Transverse colon (tissue), 4 donors: ENCODE measurements around the gene PTPRA. TPM values are rescaled to one million over a fixed set of nuclear protein-coding genes. Genes with fewer than 3 reads are reported as not detected.

Experiments
- DNase-seq: peaks from one replicate; pipeline ENCODE4 v3.0.0-alpha.2; 2019
- H3K27ac ChIP-seq, 4 donors: fragments of 200-600 bp; sonication (generic); 2 replicates each; pipeline ENCODE4 v1.5.1; 2016 to 2018; ENCODE audit warnings: inconsistent platforms in 4 of 4
- H3K27me3 ChIP-seq: fragments of 200-600 bp; sonication (generic); 2 replicates; pipeline ENCODE4 v1.5.1; 2017; ENCODE audit warnings: inconsistent platforms
- H3K36me3 ChIP-seq, 4 donors: fragments of 200-600 bp; sonication (generic); 2 replicates each; pipeline ENCODE4 v1.5.1; 2017 to 2019; ENCODE audit warnings: inconsistent platforms in 4 of 4
- H3K4me1 ChIP-seq, 4 donors: fragments of 200-600 bp; sonication (generic); 2 replicates each; pipeline ENCODE4 v1.5.1; 2017 to 2020; ENCODE audit warnings: inconsistent platforms in 4 of 4
- H3K4me3 ChIP-seq, 4 donors: fragments of 200-600 bp; sonication (generic); 1 replicate in 1 of 4; 2 replicates in 3 of 4; pipeline versions ENCODE4 v1.5.1 to v1.6.1; 2017 to 2019; ENCODE audit warnings: inconsistent platforms in 4 of 4
- H3K9me3 ChIP-seq, 2 donors: fragments of 200-600 bp; sonication (generic); 2 replicates each; pipeline ENCODE4 v1.5.1; 2017 to 2019; ENCODE audit warnings: inconsistent platforms in 2 of 2
- CTCF ChIP-seq, 5 experiments: fragments of 200-600 bp in 3 of 5; fragments of 450-650 bp in 2 of 5; sonication (generic) in 3 of 5; IDR thresholded peaks; 1 replicate in 2 of 5; 2 replicates in 3 of 5; pipeline ENCODE4 v1.5.1; 2016 to 2017; ENCODE audit warnings: antibody characterized with exemption in 5 of 5, inconsistent platforms in 3 of 5, mild to moderate bottlenecking in 2 of 5, moderate library complexity in 1 of 5
- EP300 ChIP-seq: sonication (generic); formaldehyde crosslinking; IDR thresholded peaks from one replicate; pipeline ENCODE4 v1.6.1; 2017; ENCODE audit warnings: antibody characterized with exemption, low read depth
- POLR2A ChIP-seq: fragments of 450-650 bp; IDR thresholded peaks from one replicate; pipeline ENCODE4 v1.6.1; 2016; ENCODE audit warnings: antibody characterized with exemption, mild to moderate bottlenecking, moderate library complexity
- POLR2AphosphoS5 ChIP-seq, 3 donors: sonication (generic); formaldehyde crosslinking; IDR thresholded peaks; one replicate each; pipeline ENCODE4 v1.6.1; 2016; ENCODE audit warnings: antibody characterized with exemption in 3 of 3
- WGBS, 2 donors: methylation state at CpG; one replicate each; pipeline ENCODE4 v1.1.5; 2018; ENCODE audit warnings: low coverage in 1 of 2; 5-methylcytosine and 5-hydroxymethylcytosine counted together
- in situ Hi-C, 4 donors: fragments of 200-750 bp; cut with MboI; loops; one replicate each; pipeline versions ENCODE4 v1.15.0 to v1.15.1; 2017; ENCODE audit warnings: low sequenced_read_pairs in 3 of 4, low pct_ligation_motif_present in 1 of 4, low pct_unique_long_range_greater_than_20kb in 1 of 4
- intact Hi-C: fragments of 100-400 bp; cut with DNase I; formaldehyde crosslinking; loops from one replicate; pipeline ENCODE4 v1.15.1; 2023; ENCODE audit warnings: low total_unique reads
- total RNA-seq, 4 donors: library from RNA; depleted of rRNA; stranded (reverse); fragments of >200 nt; gene quantifications; one replicate each; pipeline ENCODE4 v1.1.0, GENCODE V29; 2016

PTPRA gene
- total RNA-seq, 4 donors from 2014 or later: 32.2 to 55.8 (median 45.8) TPM

GRCh38 chr20:3032624-3033023, 159.3 kb downstream of the PTPRA start:
- in situ Hi-C loops (no loop called here), intact Hi-C loops (no loop called here)
- Histone ChIP-seq H3K36me3 (peaks cover 0 to 29% (median 12%) of the 10 kb centered on the region in 4 donors), H3K4me1 (no peaks in the 10 kb centered on the region), H3K9me3 (no peaks in the 10 kb centered on the region), H3K27ac (no peak overlapping the region), H3K27me3 (no peaks in the 10 kb centered on the region), H3K4me3 (no peak overlapping the region)
- DNase-seq: no peak
- TF ChIP-seq EP300 (no peak), POLR2AphosphoS5 (IDR thresholded peaks at IDR 0.05) (no peak), POLR2A (no peak), CTCF (IDR thresholded peaks at IDR 0.05) (no peak)
- 90 to 91% methylated on average over 2 to 8 of the region's 8 CpGs for WGBS, 2 donors

- no peak overlapping the region for H3K4me3 ChIP-seq
- H3K36me3 ChIP-seq: peaks cover 0 to 41% (median 16%) of the 10 kb centered on the region in 4 donors
- H3K27me3 ChIP-seq: no peaks in the 10 kb centered on the region
- no peak for DNase-seq
- intact Hi-C loops (no loop called here), in situ Hi-C loops (no loop called here)
- H3K27ac ChIP-seq: no peak overlapping the region
- H3K4me1 ChIP-seq: peaks cover 0 to 8% (median 2%) of the 10 kb centered on the region in 4 donors
- WGBS, 2 donors: 80 to 87% methylated on average over 1 to 3 of the region's 3 CpGs
- TF ChIP-seq CTCF (IDR thresholded peaks at IDR 0.05) (no peak), POLR2A (no peak)
- no peaks in the 10 kb centered on the region for H3K9me3 ChIP-seq
Observed at GRCh38 chr20:3037654-3038053, 164.4 kb downstream of the PTPRA start.

- Histone ChIP-seq H3K9me3 (no peaks in the 10 kb centered on the region), H3K36me3 (peaks cover 0 to 41% (median 14%) of the 10 kb centered on the region in 4 donors), H3K27me3 (no peaks in the 10 kb centered on the region), H3K4me1 (peaks cover 0 to 10% (median 2%) of the 10 kb centered on the region in 4 donors), H3K4me3 (no peak overlapping the region), H3K27ac (no peak overlapping the region)
- TF ChIP-seq CTCF (IDR thresholded peaks at IDR 0.05): no peak
- no peak for TF ChIP-seq POLR2A
- TF ChIP-seq EP300: no peak
- TF ChIP-seq POLR2AphosphoS5 (IDR thresholded peaks at IDR 0.05): no peak
- in situ Hi-C loops (no loop called here), intact Hi-C loops (no loop called here)
- WGBS, 2 donors: 80 to 82% methylated on average over 1 to 5 of the region's 5 CpGs
- DNase-seq: no peak
Observed at GRCh38 chr20:3038454-3038853, 165.2 kb downstream of the PTPRA start.

GRCh38 chr20:3039426-3039825, 166.1 kb downstream of the PTPRA start:
- DNase-seq: no peak
- no peak overlapping the region for H3K27ac ChIP-seq
- WGBS, 2 donors: 89 to 100% methylated on average over 1 to 4 of the region's 4 CpGs
- in situ Hi-C loops (no loop called here), intact Hi-C loops (no loop called here)
- H3K4me3 ChIP-seq: no peak overlapping the region
- H3K27me3 ChIP-seq: no peaks in the 10 kb centered on the region
- H3K9me3 ChIP-seq: no peaks in the 10 kb centered on the region
- peaks cover 0 to 41% (median 14%) of the 10 kb centered on the region in 4 donors for H3K36me3 ChIP-seq
- TF ChIP-seq EP300 (no peak), CTCF (IDR thresholded peaks at IDR 0.05) (no peak), POLR2A (no peak), POLR2AphosphoS5 (IDR thresholded peaks at IDR 0.05) (no peak)
- H3K4me1 ChIP-seq: peaks cover 0 to 10% (median 2%) of the 10 kb centered on the region in 4 donors
